Kidney (tissue), 14 donors: ENCODE measurements around the gene ERAS. TPM values are rescaled to one million over a fixed set of nuclear protein-coding genes. Genes with fewer than 3 reads are reported as not detected.

Source experiments
- DNase-seq, 5 donors: peaks; one replicate each; pipeline ENCODE4 v3.0.0-alpha.2; 2013 to 2020
- FAIRE-seq: peaks from 2 replicates; lab custom pipeline; 2012; peaks lifted over from hg19 to GRCh38; lab: Jason Lieb, UNC
- H3K27ac ChIP-seq, 2 donors: one replicate each; pipeline ENCODE4 v1.7.0; 2013; ENCODE audit warnings: low read depth in 2 of 2, low read length in 2 of 2, inconsistent platforms in 1 of 2
- H3K27me3 ChIP-seq: one replicate; pipeline ENCODE4 v1.7.1; 2013; ENCODE audit warnings: low read length, inconsistent platforms; ENCODE audit not compliant: control insufficient read depth, insufficient read depth
- H3K36me3 ChIP-seq, 3 donors: one replicate each; pipeline versions ENCODE4 v1.7.0 to v1.7.1; 2013; ENCODE audit warnings: low read length in 3 of 3, control low read depth in 1 of 3, inconsistent platforms in 1 of 3; ENCODE audit not compliant: insufficient read depth in 3 of 3, control insufficient read depth in 2 of 3
- H3K4me1 ChIP-seq, 3 donors: one replicate each; pipeline versions ENCODE4 v1.7.0 to v1.7.1; 2013; ENCODE audit warnings: low read length in 3 of 3, inconsistent platforms in 1 of 3, low read depth in 1 of 3; ENCODE audit not compliant: control insufficient read depth in 2 of 3, insufficient read depth in 2 of 3
- H3K4me3 ChIP-seq, 3 donors: one replicate each; pipeline versions ENCODE4 v1.7.0 to v1.8.1; 2013; ENCODE audit warnings: low read length in 3 of 3, control low read depth in 1 of 3, inconsistent platforms in 1 of 3
- H3K9ac ChIP-seq, 3 donors: one replicate each; pipeline versions ENCODE4 v1.7.0 to v1.7.1; 2013; ENCODE audit warnings: low read length in 3 of 3, control low read depth in 1 of 3, inconsistent platforms in 1 of 3
- H3K9me3 ChIP-seq, 3 donors: one replicate each; pipeline versions ENCODE4 v1.7.0 to v1.7.1; 2013; ENCODE audit warnings: low read length in 3 of 3, control low read depth in 1 of 3, inconsistent platforms in 1 of 3; ENCODE audit not compliant: control insufficient read depth in 2 of 3, insufficient read depth in 1 of 3
- CTCF ChIP-seq: IDR thresholded peaks from 3 replicates; pipeline ENCODE4 v1.5.1; 2012; ENCODE audit warnings: mild to moderate bottlenecking, moderate library complexity, borderline replicate concordance; ENCODE audit not compliant: insufficient read depth; ENCODE audit errors: extremely low read depth
- intact Hi-C: fragments of 100-400 bp; cut with DNase I; formaldehyde crosslinking; loops from one replicate; pipeline ENCODE4 v1.11.1; 2022
- polyA plus RNA-seq: library from polyadenylated mRNA; stranded (reverse); fragments of 350-450 nt; fragmentation: Illumina TruSeq; extraction: RNeasy Lipid Tissue Mini Kit (QIAGEN cat#74804); gene quantifications from one replicate; pipeline ENCODE4 v1.2.3, GENCODE V29; 2014; ENCODE audit warnings: low read depth, low replicate concordance; ENCODE audit not compliant: insufficient read depth
- total RNA-seq: library from RNA; stranded (reverse); fragmentation: NEBNext Ultra II Directional; extraction: Animal tissue kit (Norgen Biotek cat#: 25700); gene quantifications from one replicate; pipeline ENCODE4 v1.2.1, GENCODE V29; 2021
- donor health status: control.
- donor health status: control.
- donor health status: control.
- donor health status: control.
- donor health status: control.
- donor health status: DM: yes; HTN: yes; CAD: no.
- donor health status: Normal renal cell carcinoma (clear cell type).

The ERAS gene
- total and polyA plus RNA-seq, 2 donors from 2014 or later, result 0.19 to 0.43 TPM

GRCh38 chrX:48786825-48787504, 39.3 kb upstream of the ERAS start:
- no peak overlapping the region for H3K4me3 ChIP-seq
- H3K9ac ChIP-seq, result no peak overlapping the region
- no peaks in the 10 kb centered on the region for H3K36me3 ChIP-seq
- TF ChIP-seq CTCF, result no peak
- H3K9me3 ChIP-seq, result no peaks in the 10 kb centered on the region
- FAIRE-seq (no peak), DNase-seq (no peak)
- no peaks in the 10 kb centered on the region for H3K4me1 ChIP-seq
- H3K27me3 ChIP-seq, result no peaks in the 10 kb centered on the region
- intact Hi-C loops, result no loop called here
- H3K27ac ChIP-seq, result no peak overlapping the region

GRCh38 chrX:48787505-48788443, 38.5 kb upstream of the ERAS start:
- no peaks in the 10 kb centered on the region for H3K4me1 ChIP-seq
- no peak for TF ChIP-seq CTCF
- intact Hi-C loops, result no loop called here
- no peaks in the 10 kb centered on the region for H3K9me3 ChIP-seq
- no peaks in the 10 kb centered on the region for H3K27me3 ChIP-seq
- H3K4me3 ChIP-seq, result no peak overlapping the region
- FAIRE-seq (no peak), DNase-seq (no peak)
- H3K36me3 ChIP-seq, result no peaks in the 10 kb centered on the region
- no peak overlapping the region for H3K9ac ChIP-seq
- H3K27ac ChIP-seq, result no peak overlapping the region

- no peak overlapping the region for H3K4me3 ChIP-seq
- no peaks in the 10 kb centered on the region for H3K4me1 ChIP-seq
- no peaks in the 10 kb centered on the region for H3K27me3 ChIP-seq
- no peak overlapping the region for H3K9ac ChIP-seq
- no peak for TF ChIP-seq CTCF
- intact Hi-C loops, result no loop called here
- no peaks in the 10 kb centered on the region for H3K9me3 ChIP-seq
- FAIRE-seq, result no peak
- no peak for DNase-seq
- no peaks in the 10 kb centered on the region for H3K36me3 ChIP-seq
- no peak overlapping the region for H3K27ac ChIP-seq
These were observed 36.7 kb upstream of the ERAS start for GRCh38 chrX:48789366-48790220.
